ENCODE measurements around the gene DNAJB12.

DNAJB12 gene

GRCh38 chr10:72319416-72320254, 35.1 kb downstream of the DNAJB12 start (continued):
- TF ChIP-seq TSHZ1 (tag by site-specific recombination; IDR thresholded peaks at IDR 0.05; ENCODE audit: borderline replicate concordance), result no peak
- peak; percentile 88 for TF ChIP-seq ZBTB8A (tag by site-specific recombination; IDR thresholded peaks at IDR 0.05)
- 0 out of 2 replicates have a peak, but pooled peaks have one; percentile 23 for TF ChIP-seq ZNF10 (tag by site-specific recombination; IDR thresholded peaks at IDR 0.05)
- TF ChIP-seq, protein P1, sequence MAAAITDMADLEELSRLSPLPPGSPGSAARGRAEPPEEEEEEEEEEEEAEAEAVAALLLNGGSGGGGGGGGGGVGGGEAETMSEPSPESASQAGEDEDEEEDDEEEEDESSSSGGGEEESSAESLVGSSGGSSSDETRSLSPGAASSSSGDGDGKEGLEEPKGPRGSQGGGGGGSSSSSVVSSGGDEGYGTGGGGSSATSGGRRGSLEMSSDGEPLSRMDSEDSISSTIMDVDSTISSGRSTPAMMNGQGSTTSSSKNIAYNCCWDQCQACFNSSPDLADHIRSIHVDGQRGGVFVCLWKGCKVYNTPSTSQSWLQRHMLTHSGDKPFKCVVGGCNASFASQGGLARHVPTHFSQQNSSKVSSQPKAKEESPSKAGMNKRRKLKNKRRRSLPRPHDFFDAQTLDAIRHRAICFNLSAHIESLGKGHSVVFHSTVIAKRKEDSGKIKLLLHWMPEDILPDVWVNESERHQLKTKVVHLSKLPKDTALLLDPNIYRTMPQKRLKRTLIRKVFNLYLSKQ (tag by site-specific recombination; IDR thresholded peaks at IDR 0.05; ENCODE audit: borderline replicate concordance), result no peak
- no peak for TF ChIP-seq ZNF610 (tag by site-specific recombination; IDR thresholded peaks at IDR 0.05; ENCODE audit: borderline replicate concordance)
- peak; percentile 65 for TF ChIP-seq ZBTB20 (tag by site-specific recombination; IDR thresholded peaks at IDR 0.05)
- TF ChIP-seq ZNF138 (tag by site-specific recombination; IDR thresholded peaks at IDR 0.05; ENCODE audit: borderline replicate concordance), result no peak
- TF ChIP-seq KLF10 (tag by site-specific recombination; IDR thresholded peaks at IDR 0.05), result peak; percentile 84
- no peak for TF ChIP-seq ZNF843 (tag by site-specific recombination; IDR thresholded peaks at IDR 0.05)
- TF ChIP-seq, protein P2, sequence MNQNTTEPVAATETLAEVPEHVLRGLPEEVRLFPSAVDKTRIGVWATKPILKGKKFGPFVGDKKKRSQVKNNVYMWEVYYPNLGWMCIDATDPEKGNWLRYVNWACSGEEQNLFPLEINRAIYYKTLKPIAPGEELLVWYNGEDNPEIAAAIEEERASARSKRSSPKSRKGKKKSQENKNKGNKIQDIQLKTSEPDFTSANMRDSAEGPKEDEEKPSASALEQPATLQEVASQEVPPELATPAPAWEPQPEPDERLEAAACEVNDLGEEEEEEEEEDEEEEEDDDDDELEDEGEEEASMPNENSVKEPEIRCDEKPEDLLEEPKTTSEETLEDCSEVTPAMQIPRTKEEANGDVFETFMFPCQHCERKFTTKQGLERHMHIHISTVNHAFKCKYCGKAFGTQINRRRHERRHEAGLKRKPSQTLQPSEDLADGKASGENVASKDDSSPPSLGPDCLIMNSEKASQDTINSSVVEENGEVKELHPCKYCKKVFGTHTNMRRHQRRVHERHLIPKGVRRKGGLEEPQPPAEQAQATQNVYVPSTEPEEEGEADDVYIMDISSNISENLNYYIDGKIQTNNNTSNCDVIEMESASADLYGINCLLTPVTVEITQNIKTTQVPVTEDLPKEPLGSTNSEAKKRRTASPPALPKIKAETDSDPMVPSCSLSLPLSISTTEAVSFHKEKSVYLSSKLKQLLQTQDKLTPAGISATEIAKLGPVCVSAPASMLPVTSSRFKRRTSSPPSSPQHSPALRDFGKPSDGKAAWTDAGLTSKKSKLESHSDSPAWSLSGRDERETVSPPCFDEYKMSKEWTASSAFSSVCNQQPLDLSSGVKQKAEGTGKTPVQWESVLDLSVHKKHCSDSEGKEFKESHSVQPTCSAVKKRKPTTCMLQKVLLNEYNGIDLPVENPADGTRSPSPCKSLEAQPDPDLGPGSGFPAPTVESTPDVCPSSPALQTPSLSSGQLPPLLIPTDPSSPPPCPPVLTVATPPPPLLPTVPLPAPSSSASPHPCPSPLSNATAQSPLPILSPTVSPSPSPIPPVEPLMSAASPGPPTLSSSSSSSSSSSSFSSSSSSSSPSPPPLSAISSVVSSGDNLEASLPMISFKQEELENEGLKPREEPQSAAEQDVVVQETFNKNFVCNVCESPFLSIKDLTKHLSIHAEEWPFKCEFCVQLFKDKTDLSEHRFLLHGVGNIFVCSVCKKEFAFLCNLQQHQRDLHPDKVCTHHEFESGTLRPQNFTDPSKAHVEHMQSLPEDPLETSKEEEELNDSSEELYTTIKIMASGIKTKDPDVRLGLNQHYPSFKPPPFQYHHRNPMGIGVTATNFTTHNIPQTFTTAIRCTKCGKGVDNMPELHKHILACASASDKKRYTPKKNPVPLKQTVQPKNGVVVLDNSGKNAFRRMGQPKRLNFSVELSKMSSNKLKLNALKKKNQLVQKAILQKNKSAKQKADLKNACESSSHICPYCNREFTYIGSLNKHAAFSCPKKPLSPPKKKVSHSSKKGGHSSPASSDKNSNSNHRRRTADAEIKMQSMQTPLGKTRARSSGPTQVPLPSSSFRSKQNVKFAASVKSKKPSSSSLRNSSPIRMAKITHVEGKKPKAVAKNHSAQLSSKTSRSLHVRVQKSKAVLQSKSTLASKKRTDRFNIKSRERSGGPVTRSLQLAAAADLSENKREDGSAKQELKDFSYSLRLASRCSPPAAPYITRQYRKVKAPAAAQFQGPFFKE (tag by site-specific recombination; IDR thresholded peaks at IDR 0.05; ENCODE audit: borderline replicate concordance), result peak; percentile 60; the same call in 1 of the 2 replicates
- TF ChIP-seq, protein P3, sequence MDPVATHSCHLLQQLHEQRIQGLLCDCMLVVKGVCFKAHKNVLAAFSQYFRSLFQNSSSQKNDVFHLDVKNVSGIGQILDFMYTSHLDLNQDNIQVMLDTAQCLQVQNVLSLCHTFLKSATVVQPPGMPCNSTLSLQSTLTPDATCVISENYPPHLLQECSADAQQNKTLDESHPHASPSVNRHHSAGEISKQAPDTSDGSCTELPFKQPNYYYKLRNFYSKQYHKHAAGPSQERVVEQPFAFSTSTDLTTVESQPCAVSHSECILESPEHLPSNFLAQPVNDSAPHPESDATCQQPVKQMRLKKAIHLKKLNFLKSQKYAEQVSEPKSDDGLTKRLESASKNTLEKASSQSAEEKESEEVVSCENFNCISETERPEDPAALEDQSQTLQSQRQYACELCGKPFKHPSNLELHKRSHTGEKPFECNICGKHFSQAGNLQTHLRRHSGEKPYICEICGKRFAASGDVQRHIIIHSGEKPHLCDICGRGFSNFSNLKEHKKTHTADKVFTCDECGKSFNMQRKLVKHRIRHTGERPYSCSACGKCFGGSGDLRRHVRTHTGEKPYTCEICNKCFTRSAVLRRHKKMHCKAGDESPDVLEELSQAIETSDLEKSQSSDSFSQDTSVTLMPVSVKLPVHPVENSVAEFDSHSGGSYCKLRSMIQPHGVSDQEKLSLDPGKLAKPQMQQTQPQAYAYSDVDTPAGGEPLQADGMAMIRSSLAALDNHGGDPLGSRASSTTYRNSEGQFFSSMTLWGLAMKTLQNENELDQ (tag by site-specific recombination; IDR thresholded peaks at IDR 0.05; ENCODE audit: low read depth), result no peak
- peak; percentile 59; the same call in 1 of the 2 replicates for TF ChIP-seq ZNF2 (tag by site-specific recombination; IDR thresholded peaks at IDR 0.05)
- TF ChIP-seq YY2 (tag by site-specific recombination; IDR thresholded peaks at IDR 0.05), result no peak
- TF ChIP-seq ZBTB48 (tag by site-specific recombination; IDR thresholded peaks at IDR 0.05), result peak; percentile 48; the same call in 1 of the 2 replicates
- TF ChIP-seq TCF7L2 (IDR thresholded peaks at IDR 0.05; ENCODE audit: borderline replicate concordance, low read depth, low read length), result peak; percentile 11; the same call in 1 of the 2 replicates
- peak; percentile 75; the same call in 1 of the 2 replicates for TF ChIP-seq ZNF792 (tag by site-specific recombination; IDR thresholded peaks at IDR 0.05)
- no peak for TF ChIP-seq ZNF518A (tag by site-specific recombination; conservative IDR thresholded peaks at IDR 0.05; ENCODE audit: low read depth)
- TF ChIP-seq ZNF514 (tag by site-specific recombination; IDR thresholded peaks at IDR 0.05), result no peak
